Endodermal cell (in vitro differentiated cells): ENCODE data around the gene TRIM36. TPM values are rescaled to one million over a fixed set of nuclear protein-coding genes. Genes with fewer than 3 reads are reported as not detected.

ENCODE experiments used
- DNase-seq: peaks from one replicate; pipeline ENCODE4 v3.0.0-alpha.2; 2017
- H3K27ac ChIP-seq: 2 replicates; pipeline ENCODE4 v1.5.1; 2013; ENCODE audit warnings: mild to moderate bottlenecking, low read depth, low read length, moderate library complexity
- H3K27me3 ChIP-seq: 2 replicates; pipeline ENCODE4 v1.6.1; 2013; ENCODE audit warnings: mild to moderate bottlenecking, low read length, moderate library complexity; ENCODE audit not compliant: insufficient read depth, control insufficient read depth, poor library complexity, severe bottlenecking
- H3K36me3 ChIP-seq: 2 replicates; pipeline ENCODE4 v1.7.0; 2013; ENCODE audit warnings: mild to moderate bottlenecking, low read length, moderate library complexity; ENCODE audit not compliant: control insufficient read depth, insufficient read depth
- H3K4me1 ChIP-seq: one replicate; pipeline ENCODE4 v1.7.0; 2013; ENCODE audit warnings: low read length; ENCODE audit not compliant: control insufficient read depth, insufficient read depth
- H3K4me3 ChIP-seq: 2 replicates; pipeline ENCODE4 v1.5.1; 2013; ENCODE audit warnings: mild to moderate bottlenecking, low read length, moderate library complexity
- H3K9ac ChIP-seq: 2 replicates; pipeline ENCODE4 v1.6.1; 2013; ENCODE audit warnings: mild to moderate bottlenecking, low read length, moderate library complexity; ENCODE audit not compliant: poor library complexity, severe bottlenecking; ENCODE audit errors: extremely low read depth
- H3K9me3 ChIP-seq: 2 replicates; pipeline ENCODE4 v1.6.1; 2013; ENCODE audit warnings: mild to moderate bottlenecking, low read length, moderate library complexity; ENCODE audit not compliant: control insufficient read depth
- H3K27ac Mint-ChIP-seq: 2 replicates; pipeline ENCODE4 v1.8.0; 2020; ENCODE audit warnings: mixed read lengths
- H3K27me3 Mint-ChIP-seq: 2 replicates; pipeline ENCODE4 v1.8.0; 2021; ENCODE audit warnings: mild to moderate bottlenecking, mixed read lengths; ENCODE audit not compliant: insufficient read depth
- H3K36me3 Mint-ChIP-seq: 2 replicates; pipeline ENCODE4 v1.8.0; 2020; ENCODE audit warnings: low read depth, mixed read lengths
- H3K4me1 Mint-ChIP-seq: 2 replicates; pipeline ENCODE4 v1.8.0; 2020; ENCODE audit warnings: mixed read lengths
- H3K4me3 Mint-ChIP-seq: 2 replicates; pipeline ENCODE4 v1.8.0; 2020; ENCODE audit warnings: mild to moderate bottlenecking, moderate library complexity, mixed read lengths
- H3K9me3 Mint-ChIP-seq: 2 replicates; pipeline ENCODE4 v1.8.0; 2020; ENCODE audit warnings: mild to moderate bottlenecking, mixed read lengths
- WGBS, 2 experiments: methylation state at CpG; one replicate each; pipeline versions ENCODE4 v1.1.5 to v1.1.7; 2013; ENCODE audit warnings: missing lambda C conversion rate in 2 of 2, mixed read lengths in 1 of 2; ENCODE audit not compliant: insufficient coverage in 1 of 2, insufficient read length in 1 of 2; 5-methylcytosine and 5-hydroxymethylcytosine counted together
- total RNA-seq, 2 donors: library from RNA; stranded (reverse); fragmentation: NEBNext Ultra II Directional in 1 of 2; extraction: Animal tissue kit (Norgen Biotek cat#: 25700) in 1 of 2; gene quantifications; 2 replicates in 1 of 2; 3 replicates in 1 of 2; pipeline ENCODE4 v1.2.1, GENCODE V29; 2021
- TF ChIP-seq, protein P1 (sequence below): fragments of 200-600 bp; sonication (generic); conservative IDR thresholded peaks from 2 replicates; pipeline ENCODE4 v1.5.0; 2021; ENCODE audit warnings: antibody characterized with exemption, mild to moderate bottlenecking

TRIM36 gene
- total RNA-seq, 2 donors from 2014 or later: 13.3 to 17.3 TPM

DNA sequence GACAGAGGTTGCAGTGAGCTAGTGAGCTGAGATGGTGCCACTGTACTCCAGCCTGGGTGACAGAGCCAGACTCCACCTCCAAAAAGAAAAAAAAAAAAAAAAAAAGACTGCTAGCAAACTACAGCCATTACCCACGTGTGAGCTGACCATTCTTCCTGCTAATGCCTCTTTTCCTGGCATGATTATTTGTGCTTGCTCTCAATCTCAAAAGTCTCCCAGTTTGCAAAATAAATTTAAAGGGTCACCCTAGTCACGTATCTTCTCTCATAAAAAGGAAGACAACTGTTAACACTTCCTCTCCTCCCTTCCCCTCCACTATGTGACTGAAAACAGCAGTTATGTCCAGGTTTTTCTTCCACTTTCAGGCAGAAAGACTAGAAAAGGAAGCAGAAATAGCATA is 37.2 kb downstream of the TRIM36 start:
- no peak for DNase-seq
- H3K36me3 Mint-ChIP-seq: peaks cover 27% of the 10 kb centered on the region
- no peak overlapping the region for H3K27ac ChIP-seq
- H3K9ac ChIP-seq: no peak overlapping the region
- peaks cover 31% of the 10 kb centered on the region for H3K36me3 ChIP-seq
- H3K4me1 ChIP-seq: no peaks in the 10 kb centered on the region
- no peaks in the 10 kb centered on the region for H3K9me3 Mint-ChIP-seq
- WGBS, 2 experiments: 88 to 90% methylated on average over 2 of the region's 2 CpGs
- no peak overlapping the region for H3K4me3 ChIP-seq
- no peaks in the 10 kb centered on the region for H3K27me3 ChIP-seq
- H3K4me1 Mint-ChIP-seq: peaks cover 5% of the 10 kb centered on the region
- H3K9me3 ChIP-seq: no peaks in the 10 kb centered on the region
- TF ChIP-seq, protein P1, sequence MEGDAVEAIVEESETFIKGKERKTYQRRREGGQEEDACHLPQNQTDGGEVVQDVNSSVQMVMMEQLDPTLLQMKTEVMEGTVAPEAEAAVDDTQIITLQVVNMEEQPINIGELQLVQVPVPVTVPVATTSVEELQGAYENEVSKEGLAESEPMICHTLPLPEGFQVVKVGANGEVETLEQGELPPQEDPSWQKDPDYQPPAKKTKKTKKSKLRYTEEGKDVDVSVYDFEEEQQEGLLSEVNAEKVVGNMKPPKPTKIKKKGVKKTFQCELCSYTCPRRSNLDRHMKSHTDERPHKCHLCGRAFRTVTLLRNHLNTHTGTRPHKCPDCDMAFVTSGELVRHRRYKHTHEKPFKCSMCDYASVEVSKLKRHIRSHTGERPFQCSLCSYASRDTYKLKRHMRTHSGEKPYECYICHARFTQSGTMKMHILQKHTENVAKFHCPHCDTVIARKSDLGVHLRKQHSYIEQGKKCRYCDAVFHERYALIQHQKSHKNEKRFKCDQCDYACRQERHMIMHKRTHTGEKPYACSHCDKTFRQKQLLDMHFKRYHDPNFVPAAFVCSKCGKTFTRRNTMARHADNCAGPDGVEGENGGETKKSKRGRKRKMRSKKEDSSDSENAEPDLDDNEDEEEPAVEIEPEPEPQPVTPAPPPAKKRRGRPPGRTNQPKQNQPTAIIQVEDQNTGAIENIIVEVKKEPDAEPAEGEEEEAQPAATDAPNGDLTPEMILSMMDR: no peak
- H3K4me3 Mint-ChIP-seq: no peak overlapping the region
- no peak overlapping the region for H3K27ac Mint-ChIP-seq
- H3K27me3 Mint-ChIP-seq: no peaks in the 10 kb centered on the region

DNA sequence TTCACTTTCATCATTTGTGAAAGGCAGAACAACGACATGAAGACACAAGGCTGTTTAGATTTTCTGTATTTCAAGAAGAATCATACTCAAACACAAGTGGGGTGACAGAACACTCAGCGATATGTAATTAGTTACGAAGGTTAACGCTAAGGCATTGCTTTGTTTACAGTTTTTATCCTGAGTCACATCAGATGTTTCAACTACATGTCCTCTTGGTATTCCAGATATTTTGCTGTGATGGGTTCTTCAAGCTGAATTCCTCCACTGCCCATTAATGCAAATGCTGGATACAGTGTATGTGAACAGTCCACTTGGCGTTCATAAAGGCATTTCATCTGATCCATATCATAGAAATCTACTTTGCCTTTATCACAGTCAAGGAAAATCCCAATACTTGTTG is 43.4 kb downstream of the TRIM36 start:
- Mint-ChIP-seq H3K4me3 (no peak overlapping the region), H3K9me3 (peaks cover 14% of the 10 kb centered on the region), H3K36me3 (peaks cover 15% of the 10 kb centered on the region), H3K27me3 (no peaks in the 10 kb centered on the region), H3K4me1 (no peaks in the 10 kb centered on the region), H3K27ac (no peak overlapping the region)
- Histone ChIP-seq H3K27ac (no peak overlapping the region), H3K4me1 (no peaks in the 10 kb centered on the region), H3K4me3 (no peak overlapping the region), H3K36me3 (peaks cover 6% of the 10 kb centered on the region), H3K27me3 (no peaks in the 10 kb centered on the region), H3K9ac (no peak overlapping the region), H3K9me3 (no peaks in the 10 kb centered on the region)
- no peak for DNase-seq
- 94 to 98% methylated on average over 5 of the region's 5 CpGs for WGBS, 2 experiments
- TF ChIP-seq, protein P1: no peak

DNA sequence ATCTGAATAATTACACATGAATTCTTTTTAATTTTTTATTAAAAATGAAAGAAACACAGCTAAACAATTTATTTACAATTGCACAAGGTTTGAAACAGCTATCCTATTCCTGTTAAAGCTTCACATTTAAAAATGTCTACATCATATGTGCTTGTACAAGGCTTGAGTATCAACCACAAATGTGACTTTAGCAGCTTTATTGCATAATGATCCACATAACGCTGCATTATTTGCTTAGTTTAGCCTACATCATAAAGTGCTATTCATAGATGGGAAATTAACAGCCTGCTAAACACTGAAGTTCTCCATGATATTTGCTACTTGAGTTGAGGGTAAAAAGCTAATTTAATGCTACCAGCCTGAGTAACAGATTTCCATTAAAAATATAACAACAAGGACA is 45.0 kb downstream of the TRIM36 start:
- 91% methylated on average over 1 of the region's 1 CpG; no CpG with 5 or more reads in 1 of the 2 experiments for WGBS, 2 experiments
- H3K4me1 ChIP-seq: no peaks in the 10 kb centered on the region
- no peaks in the 10 kb centered on the region for H3K9me3 ChIP-seq
- no peak overlapping the region for H3K4me3 Mint-ChIP-seq
- no peak overlapping the region for H3K4me3 ChIP-seq
- no peaks in the 10 kb centered on the region for H3K27me3 ChIP-seq
- H3K27ac Mint-ChIP-seq: no peak overlapping the region
- peaks cover 6% of the 10 kb centered on the region for H3K36me3 Mint-ChIP-seq
- no peak for DNase-seq
- no peaks in the 10 kb centered on the region for H3K4me1 Mint-ChIP-seq
- no peak overlapping the region for H3K9ac ChIP-seq
- no peak overlapping the region for H3K27ac ChIP-seq
- TF ChIP-seq, protein P1: no peak
- no peaks in the 10 kb centered on the region for H3K27me3 Mint-ChIP-seq
- H3K9me3 Mint-ChIP-seq: peaks cover 17% of the 10 kb centered on the region
- H3K36me3 ChIP-seq: peaks cover 4% of the 10 kb centered on the region
